Psoas muscle (tissue), 8 donors: Measurements from ENCODE around the gene BBS1. TPM values are rescaled to one million over a fixed set of nuclear protein-coding genes. Genes with fewer than 3 reads are reported as not detected.

ENCODE experiments used
- ATAC-seq, 4 donors: fragments of 200-7000 bp; cut with Tn5 transposase; one replicate each; pipeline ENCODE4 v1.9.1; 2020; ENCODE audit warnings: moderate library complexity in 3 of 4, mild to moderate bottlenecking in 2 of 4
- DNase-seq, 2 donors: peaks; one replicate each; pipeline ENCODE4 v3.0.0-alpha.2; 2020
- H3K27ac ChIP-seq: fragments of 200-600 bp; one replicate; pipeline ENCODE4 v1.8.0; 2022
- H3K27me3 ChIP-seq, 3 donors: fragments of 200-600 bp in 1 of 3; one replicate each; pipeline versions ENCODE4 v1.6.1 to v1.8.0; 2013 to 2022; ENCODE audit warnings: low read length in 2 of 3, mild to moderate bottlenecking in 2 of 3, moderate library complexity in 1 of 3; ENCODE audit not compliant: insufficient read depth in 3 of 3
- H3K36me3 ChIP-seq, 2 donors: fragments of 200-600 bp in 1 of 2; one replicate each; pipeline versions ENCODE4 v1.6.1 to v1.8.0; 2013 to 2022; ENCODE audit warnings: low read depth in 1 of 2, mild to moderate bottlenecking in 1 of 2, moderate library complexity in 1 of 2; ENCODE audit not compliant: insufficient read depth in 1 of 2
- H3K4me1 ChIP-seq: fragments of 200-600 bp; one replicate; pipeline ENCODE4 v1.8.0; 2022
- H3K4me3 ChIP-seq: fragments of 200-600 bp; one replicate; pipeline ENCODE4 v1.8.0; 2022; ENCODE audit warnings: mild to moderate bottlenecking
- H3K9me3 ChIP-seq: fragments of 200-600 bp; one replicate; pipeline ENCODE4 v1.8.0; 2022
- CTCF ChIP-seq: fragments of 200-600 bp; IDR thresholded peaks from one replicate; pipeline ENCODE4 v1.8.0; 2022; ENCODE audit warnings: antibody characterized with exemption
- WGBS, 3 donors: extraction: QIAGEN DNeasy Blood & Tissue Kit; methylation state at CpG; one replicate each; pipeline versions ENCODE4 v1.1.6 to v1.1.7; 2013; 5-methylcytosine and 5-hydroxymethylcytosine counted together
- intact Hi-C, 2 donors: fragments of 100-400 bp; cut with DNase I; formaldehyde crosslinking; loops; one replicate each; pipeline versions ENCODE4 v1.11.0 to v1.14.2; 2022
- polyA plus RNA-seq, 3 donors: library from polyadenylated mRNA; stranded (reverse); fragments of 200-250 nt; gene quantifications; one replicate each; pipeline ENCODE4 v1.2.3, GENCODE V29; 2013
- total RNA-seq, 4 donors: library from RNA; stranded (reverse); fragmentation: NEBNext Ultra II Directional in 2 of 4; extraction: Animal tissue kit (Norgen Biotek cat#: 25700) in 2 of 4; gene quantifications; one replicate each; pipeline versions ENCODE4 v1.2.1 to v1.2.4, GENCODE V29; 2021 to 2023
- donor health status: healthy with polysubstance abuse.
- donor health status: DM: no; HTN: no; CAD: no; lungs with moderate emphysema.
- donor health status: Bipolar disorder and iron deficiency.
- donor health status: healthy.
- donor health status: DM: yes; HTN: yes; CAD: no.
- donor health status: DM: no; HTN: no; CAD: no.
- donor health status: DM: no; HTN: no; CAD: no.
- donor health status: DM: yes; HTN: yes; CAD: no.

BBS1 gene
- total and polyA plus RNA-seq, 7 donors: 4.4 to 15.3 (median 10.9) TPM

GRCh38 chr11:66529655-66530054, 19.2 kb downstream of the BBS1 start:
- no peaks in the 10 kb centered on the region for H3K27me3 ChIP-seq
- H3K9me3 ChIP-seq: no peaks in the 10 kb centered on the region
- H3K4me1 ChIP-seq: peaks cover 2% of the 10 kb centered on the region
- WGBS, 3 donors: 81 to 91% (median 89%) methylated on average over 12 to 13 of the region's 13 CpGs
- DNase-seq (no peak), ATAC-seq (no peak)
- H3K4me3 ChIP-seq: no peak overlapping the region
- intact Hi-C loops: no loop called here
- no peak overlapping the region for H3K27ac ChIP-seq
- peaks cover 0 to 44% of the 10 kb centered on the region in 2 donors for H3K36me3 ChIP-seq
- TF ChIP-seq CTCF: no peak

GRCh38 chr11:66530927-66531709, 20.7 kb downstream of the BBS1 start:
- H3K27ac ChIP-seq: no peak overlapping the region
- ATAC-seq: peak in 1 of 4 donors; percentile 4
- H3K36me3 ChIP-seq: peaks cover 0 to 57% of the 10 kb centered on the region in 2 donors

GRCh38 chr11:66531841-66532240, 21.4 kb downstream of the BBS1 start:
- Histone ChIP-seq H3K4me3 (no peak overlapping the region), H3K27me3 (no peaks in the 10 kb centered on the region), H3K9me3 (no peaks in the 10 kb centered on the region), H3K36me3 (peaks cover under 1 to 56% of the 10 kb centered on the region in 2 donors), H3K4me1 (peaks cover 2% of the 10 kb centered on the region), H3K27ac (no peak overlapping the region)
- intact Hi-C loops: no loop called here
- DNase-seq (no peak), ATAC-seq (peak in 1 of 4 donors; percentile 8)
- no peak for TF ChIP-seq CTCF
- WGBS, 3 donors: 96 to 99% (median 98%) methylated on average over 10 to 11 of the region's 11 CpGs

More at GRCh38 chr11:66530927-66531709, 20.7 kb downstream of the BBS1 start:
- Histone ChIP-seq H3K27me3 (no peaks in the 10 kb centered on the region), H3K4me3 (no peak overlapping the region), H3K4me1 (peaks cover 2% of the 10 kb centered on the region), H3K9me3 (no peaks in the 10 kb centered on the region)
- TF ChIP-seq CTCF: no peak
- intact Hi-C loops: no loop called here
- no peak for DNase-seq
- 81 to 93% (median 87%) methylated on average over 10 of the region's 10 CpGs for WGBS, 3 donors

GRCh38 chr11:66532784-66533183, 22.3 kb downstream of the BBS1 start:
- H3K9me3 ChIP-seq: no peaks in the 10 kb centered on the region
- DNase-seq (no peak), ATAC-seq (peak in 3 of 4 donors; percentile 13 to 57 (median 34))
- no peak overlapping the region for H3K27ac ChIP-seq
- intact Hi-C loops: no loop called here
- 67 to 88% (median 75%) methylated on average over 6 of the region's 6 CpGs for WGBS, 3 donors
- peaks cover 2% of the 10 kb centered on the region for H3K4me1 ChIP-seq
- no peak for TF ChIP-seq CTCF
- H3K36me3 ChIP-seq: peaks cover 5 to 55% of the 10 kb centered on the region in 2 donors
- no peaks in the 10 kb centered on the region for H3K27me3 ChIP-seq
- no peak overlapping the region for H3K4me3 ChIP-seq
